MM.1S (cell line): ENCODE measurements around the gene ASXL1.

ENCODE experiments used
- DNase-seq: peaks from one replicate; pipeline ENCODE4 v3.0.0-alpha.2; 2015
- H2AFZ ChIP-seq: fragments of 300-600 bp; sonication (generic); 2 replicates; pipeline ENCODE4 v1.6.0; 2016; ENCODE audit warnings: antibody characterized with exemption, low read length
- H3F3A ChIP-seq: fragments of 300-600 bp; sonication (generic); 2 replicates; pipeline ENCODE4 v1.6.1; 2016; ENCODE audit warnings: mild to moderate bottlenecking, antibody characterized with exemption, low read length, moderate library complexity, mixed read lengths; ENCODE audit not compliant: insufficient read depth
- H3K27ac ChIP-seq: fragments of 300-600 bp; sonication (generic); 2 replicates; pipeline ENCODE4 v1.5.1; 2016; ENCODE audit warnings: mild to moderate bottlenecking, low read length
- H3K27me3 ChIP-seq: fragments of 300-600 bp; sonication (generic); replicated peaks from 2 replicates; pipeline ENCODE4 v1.6.0; 2016; ENCODE audit warnings: low read length; ENCODE audit not compliant: insufficient read depth
- H3K36me3 ChIP-seq: fragments of 300-600 bp; sonication (generic); replicated peaks from 2 replicates; pipeline ENCODE4 v1.6.1; 2016; ENCODE audit warnings: mild to moderate bottlenecking, low read length, mixed read lengths; ENCODE audit not compliant: insufficient read depth
- H3K4me1 ChIP-seq: fragments of 300-600 bp; sonication (generic); 2 replicates; pipeline ENCODE4 v1.6.1; 2016; ENCODE audit warnings: low read length, mixed read lengths
- H3K4me2 ChIP-seq: fragments of 300-600 bp; sonication (generic); 2 replicates; pipeline ENCODE4 v1.6.0; 2016; ENCODE audit warnings: low read depth, low read length
- H3K4me3 ChIP-seq: fragments of 300-600 bp; sonication (generic); 2 replicates; pipeline ENCODE4 v1.5.1; 2016; ENCODE audit warnings: low read length, mixed read lengths
- H3K79me2 ChIP-seq: fragments of 300-600 bp; sonication (generic); 2 replicates; pipeline ENCODE4 v1.6.1; 2016; ENCODE audit warnings: mixed run types, low read length, mixed read lengths
- H3K9ac ChIP-seq: fragments of 300-600 bp; sonication (generic); 2 replicates; pipeline ENCODE4 v1.6.1; 2016; ENCODE audit warnings: low read length, mixed read lengths
- H3K9me2 ChIP-seq: fragments of 300-600 bp; sonication (generic); replicated peaks from 2 replicates; pipeline ENCODE4 v1.6.1; 2016; ENCODE audit warnings: mild to moderate bottlenecking, low read length, mixed read lengths; ENCODE audit not compliant: insufficient read depth
- H3K9me3 ChIP-seq: fragments of 300-600 bp; sonication (generic); replicated peaks from 2 replicates; pipeline ENCODE4 v1.6.1; 2016; ENCODE audit warnings: mild to moderate bottlenecking, low read length, mixed read lengths; ENCODE audit not compliant: insufficient read depth
- H4K20me1 ChIP-seq: fragments of 300-600 bp; sonication (generic); 2 replicates; pipeline ENCODE4 v1.6.1; 2016; ENCODE audit warnings: mild to moderate bottlenecking, low read length, moderate library complexity, mixed read lengths; ENCODE audit not compliant: insufficient read depth
- CTCF ChIP-seq: fragments of 300-600 bp; sonication (generic); IDR thresholded peaks from 2 replicates; pipeline ENCODE4 v1.5.1; 2016; ENCODE audit warnings: antibody characterized with exemption, low read length, mixed read lengths
- EZH2 ChIP-seq: fragments of 300-600 bp; sonication (generic); optimal IDR thresholded peaks from 2 replicates; pipeline ENCODE3; 2017; ENCODE audit warnings: low read depth, mild to moderate bottlenecking, antibody characterized with exemption, low read length, mixed read lengths
- EZH2phosphoT487 ChIP-seq: fragments of 300-600 bp; sonication (generic); IDR thresholded peaks from 2 replicates; pipeline ENCODE4 v1.6.1; 2018; ENCODE audit warnings: antibody characterized with exemption, low read length

The ASXL1 gene

DNA sequence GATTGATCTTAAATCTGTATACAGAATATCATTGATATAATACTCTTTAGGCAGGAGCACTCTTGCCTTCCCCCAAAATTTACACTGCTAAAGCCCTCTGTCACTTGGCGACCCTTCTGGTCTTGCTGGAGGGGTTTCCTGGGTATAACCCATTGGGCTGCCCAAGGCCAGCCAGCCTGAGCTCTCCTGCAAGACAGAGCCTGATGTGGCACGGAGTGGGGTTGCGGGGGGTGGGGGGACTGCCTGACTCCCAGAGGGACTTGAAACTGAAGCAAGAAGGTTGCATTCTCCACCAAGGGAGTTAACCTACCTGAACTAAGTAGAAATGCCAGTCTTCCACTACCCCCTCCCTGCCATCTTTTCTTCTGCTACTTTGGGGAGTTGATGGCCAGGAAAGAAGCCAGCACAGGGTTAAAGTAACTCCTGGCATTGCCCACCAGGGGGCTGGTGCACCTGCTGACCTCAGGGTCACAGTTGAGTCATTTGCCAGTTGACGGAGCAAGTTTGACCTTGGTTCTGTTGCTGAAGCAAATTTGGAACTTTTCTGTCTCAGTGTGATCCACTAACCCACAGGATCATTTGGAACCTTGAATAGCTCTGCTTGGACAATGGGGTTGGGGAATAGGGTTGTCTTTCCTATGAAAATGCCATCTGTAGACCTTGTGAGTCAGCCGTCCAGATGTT lies 79.4 kb downstream of the ASXL1 start:
- DNase-seq: no peak
- no peak overlapping the region for H3K4me2 ChIP-seq
- H3F3A ChIP-seq: no peaks in the 10 kb centered on the region
- H3K27me3 ChIP-seq: no peaks in the 10 kb centered on the region
- H3K9me2 ChIP-seq: no peaks in the 10 kb centered on the region
- no peak overlapping the region for H2AFZ ChIP-seq
- no peaks in the 10 kb centered on the region for H3K4me1 ChIP-seq
- H3K9me3 ChIP-seq: no peaks in the 10 kb centered on the region
- H3K27ac ChIP-seq: no peak overlapping the region
- H3K9ac ChIP-seq: no peak overlapping the region
- H4K20me1 ChIP-seq: no peaks in the 10 kb centered on the region
- TF ChIP-seq EZH2 (no peak), EZH2phosphoT487 (no peak), CTCF (peak; percentile 26)
- H3K4me3 ChIP-seq: no peak overlapping the region
- H3K79me2 ChIP-seq: no peaks in the 10 kb centered on the region
- H3K36me3 ChIP-seq: peaks cover 14% of the 10 kb centered on the region; the same call in 1 of the 2 replicates

DNA sequence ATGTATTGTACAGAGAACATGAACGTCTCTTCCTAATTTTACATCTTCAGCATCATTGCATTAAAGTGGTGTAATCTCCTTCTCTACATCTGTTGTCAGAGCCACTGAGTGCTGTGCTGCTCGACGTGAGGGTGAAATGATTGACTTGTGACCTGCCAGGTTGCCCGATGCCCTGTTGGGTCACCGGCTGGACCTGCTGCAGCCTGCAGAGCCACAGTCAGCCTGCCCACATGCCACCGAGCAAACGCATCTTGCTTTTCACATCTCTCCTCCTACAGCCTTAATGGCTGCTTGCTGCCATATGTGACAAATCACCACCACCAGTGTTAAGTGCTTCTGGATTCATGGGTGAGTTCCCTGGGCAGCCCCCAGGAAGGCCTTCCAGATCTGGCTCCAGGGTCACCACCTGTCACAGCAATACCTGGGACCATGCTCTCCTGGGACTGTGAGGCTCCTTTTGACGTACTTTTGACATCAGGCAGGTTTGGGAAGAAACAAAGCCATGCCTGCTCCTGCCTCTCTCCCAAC lies 80.3 kb downstream of the ASXL1 start:
- H3K9me3 ChIP-seq: no peaks in the 10 kb centered on the region
- H3K9me2 ChIP-seq: no peaks in the 10 kb centered on the region
- no peak for TF ChIP-seq EZH2
- TF ChIP-seq CTCF: no peak
- no peak for TF ChIP-seq EZH2phosphoT487
- H4K20me1 ChIP-seq: no peaks in the 10 kb centered on the region
- H3K27ac ChIP-seq: no peak overlapping the region
- no peak overlapping the region for H3K4me2 ChIP-seq
- no peaks in the 10 kb centered on the region for H3K4me1 ChIP-seq
- no peak for DNase-seq
- H3K9ac ChIP-seq: no peak overlapping the region
- H3K4me3 ChIP-seq: no peak overlapping the region
- no peaks in the 10 kb centered on the region for H3K27me3 ChIP-seq
- H2AFZ ChIP-seq: no peak overlapping the region
- H3F3A ChIP-seq: no peaks in the 10 kb centered on the region
- H3K36me3 ChIP-seq: peaks cover 9% of the 10 kb centered on the region; the same call in 1 of the 2 replicates
- no peaks in the 10 kb centered on the region for H3K79me2 ChIP-seq

DNA sequence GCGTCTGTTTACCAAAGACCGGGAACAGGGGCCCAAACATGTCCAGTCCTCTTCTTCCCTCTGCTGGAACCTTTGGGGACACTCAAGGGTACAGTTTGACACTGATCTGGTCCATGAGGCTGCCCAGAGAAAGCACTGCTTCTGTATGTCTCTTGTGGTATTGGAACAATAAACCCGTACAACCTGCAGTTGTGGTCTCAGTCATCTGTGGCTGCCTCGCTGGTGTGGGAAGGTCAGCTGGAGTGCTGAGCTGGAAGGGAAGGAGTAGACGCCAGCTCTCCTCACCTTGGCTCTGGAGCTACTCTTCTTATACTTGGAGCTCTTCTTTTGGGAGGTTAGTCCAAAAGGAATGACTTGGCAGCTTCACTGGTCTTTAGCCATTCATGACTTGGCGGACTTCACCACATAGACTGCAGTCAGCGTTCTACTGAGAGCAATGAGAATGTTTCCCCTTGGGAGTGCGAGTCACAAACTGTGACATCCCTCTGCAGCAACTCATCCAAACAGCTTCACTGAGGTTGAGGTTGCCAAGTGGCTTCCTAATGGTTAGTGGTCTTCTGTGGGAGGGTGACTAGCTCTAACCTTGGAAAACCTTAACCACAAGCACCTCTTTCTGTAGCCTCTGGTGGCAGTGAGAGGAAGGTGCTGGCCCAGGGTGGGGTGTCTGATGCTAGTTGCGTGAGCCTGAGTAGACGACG lies 81.2 kb downstream of the ASXL1 start:
- no peak overlapping the region for H2AFZ ChIP-seq
- H4K20me1 ChIP-seq: no peaks in the 10 kb centered on the region
- no peak for DNase-seq
- H3K9me3 ChIP-seq: no peaks in the 10 kb centered on the region
- no peaks in the 10 kb centered on the region for H3K9me2 ChIP-seq
- no peak overlapping the region for H3K4me3 ChIP-seq
- H3K9ac ChIP-seq: no peak overlapping the region
- no peaks in the 10 kb centered on the region for H3F3A ChIP-seq
- H3K79me2 ChIP-seq: no peaks in the 10 kb centered on the region
- H3K4me1 ChIP-seq: no peaks in the 10 kb centered on the region
- peaks cover 9% of the 10 kb centered on the region; the same call in 1 of the 2 replicates for H3K36me3 ChIP-seq
- TF ChIP-seq CTCF: no peak
- no peak for TF ChIP-seq EZH2phosphoT487
- no peak for TF ChIP-seq EZH2
- no peak overlapping the region for H3K27ac ChIP-seq
- H3K27me3 ChIP-seq: no peaks in the 10 kb centered on the region
- H3K4me2 ChIP-seq: no peak overlapping the region
